HG03135 (cell line): ENCODE measurements around the gene KATNB1.
"Not testable (repeated sequence)": the region's sequence is repeated elsewhere in the genome, so short reads cannot be mapped to it uniquely, and the experiment has no call there.

ENCODE experiments used
- ATAC-seq: cut with Tn5 transposase; IDR thresholded peaks from one replicate; pipeline ENCODE4 v1.9.1; 2021; ENCODE audit warnings: mild to moderate bottlenecking, moderate library complexity; ENCODE audit not compliant: unreplicated experiment

Gene KATNB1

GRCh38 chr16:57787519-57787905 is 51.9 kb downstream of the KATNB1 start:
- ATAC-seq: no peak

- ATAC-seq: no peak
Observed at GRCh38 chr16:57788252-57788841, 52.8 kb downstream of the KATNB1 start.

GRCh38 chr16:57788951-57789350 is 53.4 kb downstream of the KATNB1 start:
- no peak for ATAC-seq

- no peak for ATAC-seq
Observed at GRCh38 chr16:57791195-57791892, 55.8 kb downstream of the KATNB1 start.

DNA sequence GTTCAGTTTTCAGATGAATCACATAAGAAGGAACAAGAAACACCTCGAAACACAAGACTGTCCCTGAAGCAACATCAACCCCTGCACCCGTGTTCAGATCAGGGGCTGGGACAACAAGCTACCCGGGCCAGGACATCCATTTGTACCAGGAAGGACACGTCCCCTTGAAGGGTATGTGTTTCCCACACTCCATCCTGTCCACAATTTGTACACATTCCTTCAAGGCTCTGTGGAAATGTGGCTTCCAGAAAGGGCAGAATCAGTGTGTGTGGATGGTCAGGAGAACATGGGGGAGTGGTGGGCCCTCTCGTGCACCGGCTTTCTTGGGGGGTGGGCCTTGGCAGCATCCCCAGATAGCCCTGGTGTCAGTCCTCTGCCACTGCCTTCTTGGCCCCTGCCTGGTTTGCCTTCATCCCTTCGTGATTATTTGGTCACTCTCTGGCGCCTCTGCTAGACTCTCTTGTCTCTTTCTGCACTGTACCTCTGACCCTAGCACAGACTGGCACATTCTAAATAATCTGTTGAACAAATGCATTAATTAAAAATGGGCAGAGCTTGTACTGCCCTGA is 56.4 kb downstream of the KATNB1 start:
- no peak for ATAC-seq

DNA sequence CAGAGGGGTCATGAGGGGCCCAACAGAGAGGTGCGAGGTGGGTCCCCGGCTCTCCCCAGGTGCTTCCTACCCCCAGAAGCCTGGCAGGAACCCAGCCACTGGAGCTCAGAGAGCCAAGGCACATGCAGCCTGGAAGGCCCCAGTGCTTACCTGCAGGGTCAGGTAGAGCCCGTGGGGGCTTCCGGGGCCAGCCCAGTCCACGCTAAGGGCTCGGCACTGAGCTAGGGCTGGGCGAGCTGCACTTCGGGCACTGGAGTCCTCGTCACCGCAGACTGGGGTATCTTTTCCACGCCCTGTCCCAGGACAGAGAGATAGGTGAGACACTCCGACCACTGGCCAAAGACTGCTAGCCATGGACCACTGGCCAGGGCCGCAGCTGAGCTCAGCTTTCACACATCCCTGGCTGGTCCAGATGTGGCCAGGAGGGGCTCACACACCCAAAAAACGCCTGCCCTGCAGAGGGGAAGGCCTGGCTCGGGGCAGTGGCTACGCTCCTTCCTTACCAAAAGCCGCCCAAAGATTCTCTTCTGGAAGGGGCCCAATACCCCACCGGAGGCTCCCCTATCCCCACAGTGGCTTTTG is 59.4 kb downstream of the KATNB1 start:
- ATAC-seq: no peak

GRCh38 chr16:57795431-57795878 is 59.9 kb downstream of the KATNB1 start:
- no peak for ATAC-seq

DNA sequence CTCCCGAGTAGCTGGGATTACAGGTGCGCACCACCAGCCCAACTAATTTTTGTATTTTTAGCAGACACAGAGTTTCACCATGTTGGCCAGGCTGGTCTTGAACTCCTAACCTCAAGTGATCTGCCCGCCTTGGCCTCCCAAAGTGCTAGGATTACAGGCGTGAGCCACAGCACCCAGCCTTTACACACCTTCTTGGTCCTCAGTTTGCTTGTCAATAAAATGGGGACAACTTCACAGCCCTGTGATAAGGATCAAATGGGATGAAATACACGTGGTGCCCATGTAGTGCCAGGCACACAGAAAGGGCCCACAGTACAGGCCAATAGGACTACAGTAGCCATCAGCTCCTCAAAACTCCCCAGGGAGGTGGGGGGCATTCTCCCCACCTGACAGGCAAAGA is 60.4 kb downstream of the KATNB1 start:
- not testable (repeated sequence) for ATAC-seq

DNA sequence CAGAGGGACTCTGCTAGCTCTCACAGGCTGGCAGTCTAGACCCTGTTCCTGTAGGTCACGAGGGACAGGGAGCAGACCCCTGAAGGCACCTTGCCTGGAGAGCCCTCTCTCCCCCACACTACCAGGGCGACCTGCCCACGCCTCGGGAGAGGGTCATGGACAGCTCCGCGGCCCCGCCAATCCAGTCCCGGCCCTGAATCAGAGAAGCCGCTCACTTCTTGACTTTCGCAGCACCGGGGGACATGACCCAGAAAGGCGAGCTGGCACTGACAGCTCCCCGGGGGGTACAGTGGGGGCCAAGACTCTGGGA is 61.6 kb downstream of the KATNB1 start:
- ATAC-seq: no peak

- no peak for ATAC-seq
Observed at GRCh38 chr16:57797526-57798266, 62.1 kb downstream of the KATNB1 start.

DNA sequence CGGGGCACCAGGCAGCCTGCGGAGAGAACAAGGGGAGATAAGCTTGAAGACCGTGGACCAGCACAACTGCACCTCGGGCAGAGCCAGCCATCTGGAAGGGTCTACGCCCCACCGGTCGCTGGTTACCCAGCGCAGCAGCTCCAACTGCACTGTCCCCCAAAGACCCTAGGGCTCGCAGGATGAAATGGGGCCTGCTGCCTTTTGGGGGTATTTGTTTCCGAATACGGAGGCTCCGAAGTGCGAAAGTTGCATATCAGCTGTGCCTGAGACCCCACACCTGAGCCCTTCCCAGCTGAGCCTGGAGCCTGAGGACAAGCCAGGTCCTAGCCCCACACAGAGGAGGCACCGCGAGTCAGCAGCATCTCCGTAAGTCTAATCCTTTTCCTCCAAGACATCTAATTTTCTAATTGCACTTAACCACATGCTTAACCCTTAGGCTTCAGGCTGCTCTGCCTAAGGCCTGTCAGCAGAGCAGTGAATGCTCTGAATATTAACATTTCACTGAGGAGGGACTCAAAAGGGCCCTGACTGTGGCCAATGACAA is 62.8 kb downstream of the KATNB1 start:
- ATAC-seq: no peak

DNA sequence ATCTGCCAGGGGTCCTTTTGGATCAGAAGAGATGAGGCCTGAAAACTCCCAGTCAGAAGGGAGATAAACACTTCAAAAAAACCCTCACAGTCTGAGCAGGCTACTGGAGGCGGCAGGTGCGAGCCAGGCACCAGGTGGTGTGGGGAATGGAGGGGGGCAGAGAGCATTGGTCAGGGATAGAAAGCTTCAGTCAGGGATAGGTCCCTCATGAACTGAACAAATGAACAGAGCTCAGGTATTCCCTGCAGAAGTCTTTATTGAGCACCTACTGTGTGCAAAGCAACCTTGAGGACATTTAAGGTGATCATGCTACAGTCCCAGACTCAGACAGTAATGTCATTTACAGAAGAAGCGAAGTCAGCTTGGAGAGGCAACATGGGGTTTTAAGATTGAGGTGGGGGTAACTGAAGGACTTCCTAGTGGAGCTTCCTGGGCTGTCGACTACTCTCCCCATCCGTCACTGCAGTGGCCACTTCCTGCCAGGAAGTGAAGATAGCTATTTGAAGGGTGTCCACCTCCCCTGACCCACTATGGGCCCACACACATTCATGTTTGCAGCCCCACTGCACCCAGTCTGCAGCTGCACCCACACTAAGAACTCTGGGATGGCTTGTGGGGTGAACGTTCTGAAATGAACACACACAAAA is 63.5 kb downstream of the KATNB1 start:
- ATAC-seq: no peak

DNA sequence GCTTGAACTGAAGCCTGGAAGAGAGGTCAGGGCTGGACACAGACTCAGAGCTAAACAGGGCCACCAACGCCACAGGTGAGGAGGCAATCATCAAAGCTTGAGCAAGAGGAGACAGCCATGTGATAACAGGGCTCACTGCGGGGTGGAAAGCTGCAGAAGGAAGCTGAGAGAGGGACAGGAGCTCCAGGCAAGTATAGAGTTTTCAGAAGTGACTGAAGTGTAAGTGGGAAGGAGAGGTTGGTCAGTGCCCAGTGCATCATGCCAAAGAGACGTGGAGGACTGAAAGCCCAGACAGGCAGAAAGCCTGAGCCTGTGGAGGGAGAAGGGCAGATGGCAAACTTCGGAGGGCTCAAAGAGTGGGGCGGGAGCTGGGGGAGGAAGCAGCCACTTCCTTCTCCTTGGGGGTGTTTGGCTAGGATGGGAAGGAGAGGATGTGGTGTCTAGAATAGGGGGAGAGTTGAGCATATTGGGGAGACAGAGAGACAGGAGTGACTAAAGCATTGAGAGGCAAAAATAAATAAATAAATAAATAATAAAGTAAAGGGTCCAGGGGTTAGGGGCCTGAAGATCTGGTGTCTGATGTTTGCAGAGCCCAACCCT is 64.1 kb downstream of the KATNB1 start:
- no peak for ATAC-seq

DNA sequence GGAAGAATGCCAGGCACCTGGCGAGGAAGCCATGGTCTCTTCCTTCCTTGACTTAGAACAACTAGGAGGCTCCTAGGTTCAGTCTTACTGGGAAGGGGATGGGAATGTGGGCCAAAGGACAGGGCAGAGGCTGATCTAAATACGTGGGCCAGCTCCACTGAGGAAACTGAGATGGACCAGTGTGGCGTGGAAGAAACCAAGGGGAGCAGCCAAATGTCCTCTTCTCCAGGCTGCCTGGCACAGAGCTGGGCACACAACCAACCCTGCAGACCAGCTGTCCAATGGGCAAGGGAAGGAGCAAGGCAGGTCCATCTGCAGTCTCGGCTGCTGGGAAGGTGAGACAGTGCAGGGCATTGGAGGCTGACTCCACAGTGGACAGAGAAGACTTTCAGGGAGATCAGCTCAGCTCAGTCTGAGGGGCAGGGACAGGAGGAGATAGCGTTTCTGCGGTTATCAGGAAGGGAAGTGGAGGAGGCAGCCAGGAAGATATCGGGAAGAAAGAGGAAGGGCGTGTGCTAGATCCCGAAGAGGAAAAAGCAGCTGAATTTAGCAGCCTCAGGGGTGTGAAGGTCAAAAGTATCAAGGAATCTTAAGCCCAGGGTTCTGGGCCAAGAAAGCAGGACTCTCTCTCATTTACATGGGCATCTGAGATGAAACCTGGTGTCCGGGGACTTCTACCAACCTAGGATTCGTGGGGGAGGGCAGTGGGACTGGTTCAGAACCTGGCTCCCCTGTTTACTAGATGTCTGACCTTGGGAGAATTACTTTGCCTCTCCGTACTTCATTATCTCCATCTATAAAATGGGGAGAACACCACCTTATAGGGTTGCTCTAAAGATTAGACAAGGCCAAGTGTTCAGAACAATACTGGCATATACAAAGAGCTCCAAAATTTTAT is 64.9 kb downstream of the KATNB1 start:
- no peak for ATAC-seq

GRCh38 chr16:57801098-57801808 is 65.7 kb downstream of the KATNB1 start:
- ATAC-seq: no peak

GRCh38 chr16:57801809-57802340 is 66.3 kb downstream of the KATNB1 start:
- no peak for ATAC-seq

- ATAC-seq: no peak
Observed at GRCh38 chr16:57802341-57803133, 67.0 kb downstream of the KATNB1 start, which contains the start of gene KIFC3. TSS of gene KIFC3 (minus strand) at chr16:57802491. CDS start at chr16:57798243, 4,248 bp downstream.
